ENCODE data around the gene FHL2. TPM values are rescaled to one million over a fixed set of nuclear protein-coding genes. Genes with fewer than 3 reads are reported as not detected.

Gene FHL2
- total RNA-seq, 1 experiment from 2014 or later = 21.1 TPM

- ChIA-PET CTCF (interaction anchor here (1.0 to 1.6 kb wide), 8 partner anchors 10 to 118 kb away, joined by 3 to 7 read pairs (median 4); no protein-coding TSS in a partner anchor), POLR2A (interaction anchor here (1.0 kb wide), 1 partner anchor 11 kb away, joined by 3 read pairs; no protein-coding TSS in a partner anchor)
- Mint-ChIP-seq H3K4me1 (peaks cover 22% of the 10 kb centered on the region), H3K4me3 (no peak overlapping the region), H3K27ac (no peak overlapping the region; the same call in 1 of the 2 replicates), H3K36me3 (peaks cover 7% of the 10 kb centered on the region; the same call in 1 of the 2 replicates), H3K27me3 (ENCODE audit: low read depth) (peaks cover 21% of the 10 kb centered on the region), H3K9me3 (peaks cover 4% of the 10 kb centered on the region)
- no peak for TF ChIP-seq E2F5 (CRISPR knock-in tag; IDR thresholded peaks at IDR 0.05)
- no peak for TF ChIP-seq ZNF512 (CRISPR knock-in tag; IDR thresholded peaks at IDR 0.05; ENCODE audit: borderline replicate concordance)
- TF ChIP-seq ZNF317 (CRISPR knock-in tag; IDR thresholded peaks at IDR 0.05; ENCODE audit: borderline replicate concordance, low read depth) = no peak
- no peak for TF ChIP-seq ETV6 (CRISPR knock-in tag; IDR thresholded peaks at IDR 0.05)
- TF ChIP-seq ELF4 (CRISPR knock-in tag; IDR thresholded peaks at IDR 0.05; ENCODE audit: low read depth) = no peak
- no peak for TF ChIP-seq ZNF423 (CRISPR knock-in tag; IDR thresholded peaks at IDR 0.05)
- DNase-seq (ENCODE audit: low spot score) = no peak
- ATAC-seq = peak; percentile 9; the same call in 1 of the 2 replicates
Measured at GRCh38 chr2:105403241-105403782, 4.5 kb upstream of the FHL2 start.

- H3K27ac Mint-ChIP-seq = no peak overlapping the region
- ATAC-seq = no peak
- no peak for DNase-seq (ENCODE audit: low spot score)
- H3K9me3 Mint-ChIP-seq = peaks cover 4% of the 10 kb centered on the region
- POLR2A ChIA-PET = interaction anchor here (1.0 kb wide), 1 partner anchor 11 kb away, joined by 3 read pairs; no protein-coding TSS in a partner anchor
- TF ChIP-seq ATF6 (CRISPR knock-in tag; IDR thresholded peaks at IDR 0.05) (no peak), E2F4 (CRISPR knock-in tag; IDR thresholded peaks at IDR 0.05; ENCODE audit: borderline replicate concordance, low read depth) (no peak), ZSCAN18 (CRISPR knock-in tag; IDR thresholded peaks at IDR 0.05) (no peak), SOX15 (CRISPR knock-in tag; IDR thresholded peaks at IDR 0.05) (no peak), ZNF671 (CRISPR knock-in tag; IDR thresholded peaks at IDR 0.05) (no peak), MAX (CRISPR knock-in tag; IDR thresholded peaks at IDR 0.05) (no peak), ZNF121 (CRISPR knock-in tag; IDR thresholded peaks at IDR 0.05) (no peak), MLX (CRISPR knock-in tag; IDR thresholded peaks at IDR 0.05) (no peak)
- peaks cover 7% of the 10 kb centered on the region; the same call in 1 of the 2 replicates for H3K36me3 Mint-ChIP-seq
- CTCF ChIA-PET = interaction anchor here (1.0 to 1.6 kb wide), 4 partner anchors 9 to 53 kb away, joined by 3 to 5 read pairs (median 4); no protein-coding TSS in a partner anchor
- peaks cover 25% of the 10 kb centered on the region for H3K4me1 Mint-ChIP-seq
- peaks cover 25% of the 10 kb centered on the region for H3K27me3 Mint-ChIP-seq (ENCODE audit: low read depth)
- no peak overlapping the region for H3K4me3 Mint-ChIP-seq
Measured at GRCh38 chr2:105402809-105403208, 4.0 kb upstream of the FHL2 start.

All from WTC11 (cell line).